ENCODE data around the gene HDAC9.

The HDAC9 gene

DNA sequence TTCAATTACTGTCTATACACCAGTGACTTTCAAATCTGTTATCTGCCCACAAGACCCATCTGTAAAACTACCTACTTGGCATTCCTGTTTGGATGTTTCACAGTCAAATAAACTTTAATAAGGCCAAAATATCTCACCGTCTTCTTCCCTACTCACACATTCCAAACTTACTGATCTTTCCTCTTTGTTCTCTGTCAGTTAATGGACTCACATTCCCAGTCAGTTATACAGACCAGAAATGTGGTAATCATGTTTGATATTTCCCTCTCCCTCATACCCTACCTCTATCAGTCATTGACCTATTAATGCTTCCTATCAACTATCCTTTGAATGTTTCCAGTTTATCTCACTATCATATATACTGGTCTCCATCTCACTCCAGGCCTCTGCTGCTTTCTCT is 28.5 kb upstream of the HDAC9 start:
- TF ChIP-seq, protein P1, sequence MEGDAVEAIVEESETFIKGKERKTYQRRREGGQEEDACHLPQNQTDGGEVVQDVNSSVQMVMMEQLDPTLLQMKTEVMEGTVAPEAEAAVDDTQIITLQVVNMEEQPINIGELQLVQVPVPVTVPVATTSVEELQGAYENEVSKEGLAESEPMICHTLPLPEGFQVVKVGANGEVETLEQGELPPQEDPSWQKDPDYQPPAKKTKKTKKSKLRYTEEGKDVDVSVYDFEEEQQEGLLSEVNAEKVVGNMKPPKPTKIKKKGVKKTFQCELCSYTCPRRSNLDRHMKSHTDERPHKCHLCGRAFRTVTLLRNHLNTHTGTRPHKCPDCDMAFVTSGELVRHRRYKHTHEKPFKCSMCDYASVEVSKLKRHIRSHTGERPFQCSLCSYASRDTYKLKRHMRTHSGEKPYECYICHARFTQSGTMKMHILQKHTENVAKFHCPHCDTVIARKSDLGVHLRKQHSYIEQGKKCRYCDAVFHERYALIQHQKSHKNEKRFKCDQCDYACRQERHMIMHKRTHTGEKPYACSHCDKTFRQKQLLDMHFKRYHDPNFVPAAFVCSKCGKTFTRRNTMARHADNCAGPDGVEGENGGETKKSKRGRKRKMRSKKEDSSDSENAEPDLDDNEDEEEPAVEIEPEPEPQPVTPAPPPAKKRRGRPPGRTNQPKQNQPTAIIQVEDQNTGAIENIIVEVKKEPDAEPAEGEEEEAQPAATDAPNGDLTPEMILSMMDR (IDR thresholded peaks at IDR 0.05; ENCODE audit: insufficient read depth, low read length, poor library complexity, severe bottlenecking), result no peak
- TF ChIP-seq EZH2phosphoT487 (conservative IDR thresholded peaks at IDR 0.05; ENCODE audit: low read length), result no peak
- H3K27ac ChIP-seq (ENCODE audit: low read depth, low read length), result no peak overlapping the region
- H3K4me3 ChIP-seq (ENCODE audit: insufficient read depth, low read length, poor library complexity, severe bottlenecking), result no peak overlapping the region
- no peaks in the 10 kb centered on the region for H3K9me3 ChIP-seq (ENCODE audit: insufficient read depth, low read length)
- H4K20me1 ChIP-seq (ENCODE audit: low read depth, low read length), result no peaks in the 10 kb centered on the region; the same call in 1 of the 2 replicates
- H3F3A ChIP-seq (ENCODE audit: insufficient read depth), result no peaks in the 10 kb centered on the region
- no peaks in the 10 kb centered on the region for H3K79me2 ChIP-seq (ENCODE audit: insufficient read depth, low read length)
- no peak overlapping the region for H3K4me2 ChIP-seq (ENCODE audit: low read depth, low read length, poor library complexity, severe bottlenecking)
- no peaks in the 10 kb centered on the region for H3K9me2 ChIP-seq (replicated peaks; ENCODE audit: insufficient read depth, low read length)
- H3K27me3 ChIP-seq (ENCODE audit: low read length), result no peaks in the 10 kb centered on the region
- no peak overlapping the region for H3K9ac ChIP-seq (ENCODE audit: low read length)
- no peak overlapping the region for H2AFZ ChIP-seq (ENCODE audit: low read depth, low read length, severe bottlenecking)
- no peaks in the 10 kb centered on the region for H3K36me3 ChIP-seq (ENCODE audit: low read length)

DNA sequence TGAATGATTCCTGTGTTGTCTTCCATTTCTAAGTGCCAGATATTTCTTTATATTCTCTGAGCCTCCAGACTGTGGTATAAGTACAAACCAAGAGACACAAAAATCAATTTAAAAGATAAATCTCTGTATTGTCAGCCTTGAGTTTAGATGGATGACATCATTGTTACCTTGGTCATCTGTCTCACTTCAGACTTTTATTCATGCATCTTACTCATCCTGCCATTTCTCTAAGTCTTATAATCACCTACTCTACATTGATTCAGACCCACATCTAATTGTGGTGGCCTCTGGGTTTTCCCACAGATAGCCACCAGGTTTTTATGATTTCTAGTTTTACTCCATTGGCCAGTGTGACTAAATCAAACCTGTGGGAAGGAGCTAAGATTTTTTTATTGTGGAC is 26.8 kb upstream of the HDAC9 start:
- Histone ChIP-seq H3K36me3 (ENCODE audit: low read length) (no peaks in the 10 kb centered on the region), H3K4me3 (ENCODE audit: insufficient read depth, low read length, poor library complexity, severe bottlenecking) (no peak overlapping the region), H3K9me2 (replicated peaks; ENCODE audit: insufficient read depth, low read length) (no peaks in the 10 kb centered on the region), H3K9ac (ENCODE audit: low read length) (no peak overlapping the region), H3K4me2 (ENCODE audit: low read depth, low read length, poor library complexity, severe bottlenecking) (no peak overlapping the region), H3F3A (ENCODE audit: insufficient read depth) (no peaks in the 10 kb centered on the region), H3K27ac (ENCODE audit: low read depth, low read length) (no peak overlapping the region), H4K20me1 (ENCODE audit: low read depth, low read length) (no peaks in the 10 kb centered on the region; the same call in 1 of the 2 replicates), H3K27me3 (ENCODE audit: low read length) (no peaks in the 10 kb centered on the region), H3K79me2 (ENCODE audit: insufficient read depth, low read length) (no peaks in the 10 kb centered on the region), H3K9me3 (ENCODE audit: insufficient read depth, low read length) (no peaks in the 10 kb centered on the region), H2AFZ (ENCODE audit: low read depth, low read length, severe bottlenecking) (no peak overlapping the region)
- TF ChIP-seq, protein P1 (IDR thresholded peaks at IDR 0.05; ENCODE audit: insufficient read depth, low read length, poor library complexity, severe bottlenecking), result no peak
- TF ChIP-seq EZH2phosphoT487 (conservative IDR thresholded peaks at IDR 0.05; ENCODE audit: low read length), result no peak

GRCh38 chr7:18469316-18469715 is 26.2 kb upstream of the HDAC9 start:
- H3K36me3 ChIP-seq (ENCODE audit: low read length), result no peaks in the 10 kb centered on the region
- H3K9ac ChIP-seq (ENCODE audit: low read length), result no peak overlapping the region
- H3K27ac ChIP-seq (ENCODE audit: low read depth, low read length), result no peak overlapping the region
- H3K79me2 ChIP-seq (ENCODE audit: insufficient read depth, low read length), result no peaks in the 10 kb centered on the region
- no peaks in the 10 kb centered on the region for H3K9me2 ChIP-seq (replicated peaks; ENCODE audit: insufficient read depth, low read length)
- no peak overlapping the region for H3K4me2 ChIP-seq (ENCODE audit: low read depth, low read length, poor library complexity, severe bottlenecking)
- H2AFZ ChIP-seq (ENCODE audit: low read depth, low read length, severe bottlenecking), result no peak overlapping the region
- no peak for TF ChIP-seq EZH2phosphoT487 (conservative IDR thresholded peaks at IDR 0.05; ENCODE audit: low read length)
- TF ChIP-seq, protein P1 (IDR thresholded peaks at IDR 0.05; ENCODE audit: insufficient read depth, low read length, poor library complexity, severe bottlenecking), result no peak
- H3K9me3 ChIP-seq (ENCODE audit: insufficient read depth, low read length), result no peaks in the 10 kb centered on the region
- H3K27me3 ChIP-seq (ENCODE audit: low read length), result no peaks in the 10 kb centered on the region
- no peak overlapping the region for H3K4me3 ChIP-seq (ENCODE audit: insufficient read depth, low read length, poor library complexity, severe bottlenecking)
- no peaks in the 10 kb centered on the region for H4K20me1 ChIP-seq (ENCODE audit: low read depth, low read length)
- H3F3A ChIP-seq (ENCODE audit: insufficient read depth), result no peaks in the 10 kb centered on the region
